ENCODE results near the gene PTMS.

DNA sequence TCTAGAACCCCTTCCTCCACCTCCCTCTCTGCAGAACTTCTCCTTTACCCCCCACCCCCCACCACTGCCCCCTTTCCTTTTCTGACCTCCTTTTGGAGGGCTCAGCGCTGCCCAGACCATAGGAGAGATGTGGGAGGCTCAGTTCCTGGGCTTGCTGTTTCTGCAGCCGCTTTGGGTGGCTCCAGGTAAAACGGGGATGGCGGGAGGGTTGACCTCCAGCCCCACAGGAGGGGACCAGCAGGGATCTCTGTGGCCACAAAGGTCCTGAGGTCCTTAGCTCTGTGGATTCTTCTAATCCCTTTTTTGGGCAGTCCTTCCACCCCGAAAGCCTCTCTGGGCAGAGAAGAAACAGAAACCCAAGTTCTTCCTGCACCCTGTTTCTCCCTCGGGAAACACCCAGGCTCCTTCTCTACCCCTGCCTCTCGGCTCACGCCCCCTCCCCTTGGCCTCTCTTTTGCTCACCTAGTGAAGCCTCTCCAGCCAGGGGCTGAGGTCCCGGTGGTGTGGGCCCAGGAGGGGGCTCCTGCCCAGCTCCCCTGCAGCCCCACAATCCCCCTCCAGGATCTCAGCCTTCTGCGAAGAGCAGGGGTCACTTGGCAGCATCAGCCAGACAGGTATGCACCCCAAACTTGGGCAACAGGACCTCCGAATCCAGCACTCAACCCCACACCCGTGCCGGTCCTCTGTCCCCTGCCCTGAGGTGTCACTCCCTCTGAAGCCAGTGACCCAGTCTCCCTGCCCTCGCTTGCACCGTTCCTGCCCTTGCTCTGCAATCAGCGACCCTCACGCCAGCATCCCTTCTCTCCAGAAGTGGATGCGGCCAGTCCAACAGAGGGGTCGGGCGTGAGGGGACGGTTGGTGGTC, 6.8 kb downstream of the PTMS start:
- TF ChIP-seq, protein P1, sequence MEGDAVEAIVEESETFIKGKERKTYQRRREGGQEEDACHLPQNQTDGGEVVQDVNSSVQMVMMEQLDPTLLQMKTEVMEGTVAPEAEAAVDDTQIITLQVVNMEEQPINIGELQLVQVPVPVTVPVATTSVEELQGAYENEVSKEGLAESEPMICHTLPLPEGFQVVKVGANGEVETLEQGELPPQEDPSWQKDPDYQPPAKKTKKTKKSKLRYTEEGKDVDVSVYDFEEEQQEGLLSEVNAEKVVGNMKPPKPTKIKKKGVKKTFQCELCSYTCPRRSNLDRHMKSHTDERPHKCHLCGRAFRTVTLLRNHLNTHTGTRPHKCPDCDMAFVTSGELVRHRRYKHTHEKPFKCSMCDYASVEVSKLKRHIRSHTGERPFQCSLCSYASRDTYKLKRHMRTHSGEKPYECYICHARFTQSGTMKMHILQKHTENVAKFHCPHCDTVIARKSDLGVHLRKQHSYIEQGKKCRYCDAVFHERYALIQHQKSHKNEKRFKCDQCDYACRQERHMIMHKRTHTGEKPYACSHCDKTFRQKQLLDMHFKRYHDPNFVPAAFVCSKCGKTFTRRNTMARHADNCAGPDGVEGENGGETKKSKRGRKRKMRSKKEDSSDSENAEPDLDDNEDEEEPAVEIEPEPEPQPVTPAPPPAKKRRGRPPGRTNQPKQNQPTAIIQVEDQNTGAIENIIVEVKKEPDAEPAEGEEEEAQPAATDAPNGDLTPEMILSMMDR (conservative IDR thresholded peaks at IDR 0.05; ENCODE audit: low read length), result no peak
- no peak for TF ChIP-seq EZH2phosphoT487 (IDR thresholded peaks at IDR 0.05; ENCODE audit: borderline replicate concordance, low read depth, low read length)
